ENCODE measurements around the gene ENTPD1. TPM values are rescaled to one million over a fixed set of nuclear protein-coding genes. Genes with fewer than 3 reads are reported as not detected.

ENTPD1 gene
- total and polyA plus RNA-seq, 10 of the 15 experiments (the other 5 are each of a cell fraction or from before 2014, with no cell fraction given): 110 to 413 (median 161) TPM

DNA sequence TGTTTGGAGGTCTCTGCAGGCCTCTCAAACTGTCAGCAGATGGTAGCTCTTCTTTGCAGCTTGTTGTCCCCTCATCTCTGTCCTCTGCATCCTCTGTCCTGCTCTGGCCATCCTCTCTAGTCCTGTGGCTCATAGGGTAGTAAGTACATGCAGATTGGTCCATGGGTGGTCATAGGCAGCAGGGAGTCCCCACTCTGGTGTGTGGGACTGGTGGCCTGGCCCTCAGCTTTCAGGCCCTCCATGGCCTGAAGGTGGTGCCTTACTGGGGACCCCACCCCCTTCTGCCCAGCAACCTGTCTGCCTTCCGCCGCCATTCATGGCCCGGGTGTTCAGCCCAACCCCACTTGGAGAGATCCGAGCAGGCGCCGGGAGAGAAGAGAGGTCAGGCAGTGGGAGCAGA lies 49.4 kb upstream of the ENTPD1 start:
- in situ Hi-C loops (cut with MboI): no loop called here
- no peak overlapping the region for H2AFZ ChIP-seq (ENCODE audit: control insufficient read depth, low read depth, low read length)
- no TSS peak for BruUV-seq (replicated peaks)

More for the DNA sequence above, 49.4 kb upstream of the ENTPD1 start:
- intact Hi-C loops (cut with micrococcal nuclease; ENCODE audit: unreplicated experiment): no loop called here
- H3K27me3 ChIP-seq (replicated peaks in 1 of 2; ENCODE audit: control insufficient read depth in 2 of 2, insufficient read depth in 2 of 2, low read length in 1 of 2): no peaks in the 10 kb centered on the region
- no peaks in the 10 kb centered on the region; the same call in 2 of the 3 replicates for H3K9me3 ChIP-seq (replicated peaks; ENCODE audit: control insufficient read depth, insufficient read depth, low read length)
- no peak overlapping the region for H3K4me2 ChIP-seq (ENCODE audit: control insufficient read depth, insufficient read depth)
- WGBS (ENCODE audit: insufficient coverage, insufficient replicate concordance, low lambda C conversion rate, missing lambda C conversion rate): 35% methylated on average over 6 of the region's 6 CpGs
- SMC1A ChIA-PET (ENCODE audit: uncharacterized antibody, unreplicated experiment): no interaction called here
- CTCF ChIA-PET: interaction anchor here (0.5 to 2.5 kb wide), 3 partner anchors 12 to 788 kb away, joined by 3 to 10 read pairs (median 5); partner anchors contain the start of gene TCTN3
- 0 out of 2 replicates have a peak, but pooled peaks cover 4% of the 10 kb centered on the region for H3K4me1 ChIP-seq (ENCODE audit: control insufficient read depth, insufficient read depth, low read length)
- TF ChIP-seq RELA (IDR thresholded peaks at IDR 0.05; ENCODE audit: borderline replicate concordance, partially characterized antibody) (no peak), EGR1 (IDR thresholded peaks at IDR 0.05; ENCODE audit: borderline replicate concordance in 1 of 2, low read depth in 2 of 2, low read length in 2 of 2) (no peak), CUX1 (IDR thresholded peaks at IDR 0.05; ENCODE audit: insufficient replicate concordance, low read depth, low read length) (no peak), MTA3 (IDR thresholded peaks at IDR 0.05; ENCODE audit: borderline replicate concordance, low read length) (no peak), ZBTB33 (IDR thresholded peaks at IDR 0.05) (no peak), BCL3 (IDR thresholded peaks at IDR 0.05; ENCODE audit: borderline replicate concordance, insufficient read depth, low read depth, low read length, poor library complexity, severe bottlenecking) (no peak), NBN (IDR thresholded peaks at IDR 0.05) (no peak), NR2C2 (IDR thresholded peaks at IDR 0.05; ENCODE audit: borderline replicate concordance, control insufficient read depth, insufficient read length, low read depth) (no peak)
- TF ChIP-seq, protein P1, sequence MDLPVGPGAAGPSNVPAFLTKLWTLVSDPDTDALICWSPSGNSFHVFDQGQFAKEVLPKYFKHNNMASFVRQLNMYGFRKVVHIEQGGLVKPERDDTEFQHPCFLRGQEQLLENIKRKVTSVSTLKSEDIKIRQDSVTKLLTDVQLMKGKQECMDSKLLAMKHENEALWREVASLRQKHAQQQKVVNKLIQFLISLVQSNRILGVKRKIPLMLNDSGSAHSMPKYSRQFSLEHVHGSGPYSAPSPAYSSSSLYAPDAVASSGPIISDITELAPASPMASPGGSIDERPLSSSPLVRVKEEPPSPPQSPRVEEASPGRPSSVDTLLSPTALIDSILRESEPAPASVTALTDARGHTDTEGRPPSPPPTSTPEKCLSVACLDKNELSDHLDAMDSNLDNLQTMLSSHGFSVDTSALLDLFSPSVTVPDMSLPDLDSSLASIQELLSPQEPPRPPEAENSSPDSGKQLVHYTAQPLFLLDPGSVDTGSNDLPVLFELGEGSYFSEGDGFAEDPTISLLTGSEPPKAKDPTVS (IDR thresholded peaks at IDR 0.05; ENCODE audit: low read depth, low read length): no peak
- H4K20me1 ChIP-seq (ENCODE audit: control insufficient read depth, insufficient read depth): no peaks in the 10 kb centered on the region
- RAD21 ChIA-PET (ENCODE audit: unreplicated experiment): interaction anchor here (1.5 to 2.2 kb wide), 2 partner anchors 13 to 131 kb away, joined by 3 to 10 read pairs; partner anchors contain the start of gene TCTN3
- no peak for DNase-seq (ENCODE audit: low read depth, low spot score)
- no peak for FAIRE-seq
- H3K27ac ChIP-seq (ENCODE audit: control insufficient read depth, insufficient read depth): no peak overlapping the region
- no peak overlapping the region for H3K4me3 ChIP-seq
- no peaks in the 10 kb centered on the region for H3K79me2 ChIP-seq (ENCODE audit: control insufficient read depth, insufficient read depth, low read length)
- ATAC-seq: no peak
- POLR2A ChIA-PET: interaction anchor here (0.8 kb wide), 1 partner anchor 27 kb away, joined by 3 read pairs; no protein-coding TSS in a partner anchor
- H3K36me3 ChIP-seq (ENCODE audit: control insufficient read depth in 2 of 2, insufficient read depth in 2 of 2, low read length in 1 of 2): no peaks in the 10 kb centered on the region
- H3K9ac ChIP-seq (ENCODE audit: control insufficient read depth, insufficient read depth, low read length): no peak overlapping the region
